Mammary epithelial cell (primary cell): Measurements from ENCODE around the gene PAPOLG.

Experiments
- CTCF ChIP-seq, 2 donors: IDR thresholded peaks in 1 of 2; conservative IDR thresholded peaks in 1 of 2; 2 replicates each; pipeline ENCODE4 v1.5.1; 2011 to 2012; ENCODE audit warnings: inconsistent platforms in 2 of 2, low read length in 2 of 2, mild to moderate bottlenecking in 2 of 2, control low read depth in 1 of 2, low read depth in 1 of 2; ENCODE audit not compliant: insufficient read depth in 1 of 2; ENCODE audit errors: extremely low read depth in 1 of 2
- EZH2 ChIP-seq: IDR thresholded peaks from 2 replicates; pipeline ENCODE4 v1.6.1; 2012; ENCODE audit warnings: low read length, inconsistent platforms, borderline replicate concordance

GRCh38 chr2:60794271-60794863, 38.3 kb downstream of the PAPOLG start:
- TF ChIP-seq CTCF (conservative IDR thresholded peaks at IDR 0.05 in 1 of 2, IDR thresholded peaks at IDR 0.05 in 1 of 2; ENCODE audit: extremely low read depth in 1 of 2, insufficient read depth in 1 of 2, low read depth in 1 of 2, low read length in 2 of 2) (peak; percentile 36 to 49), EZH2 (no peak)
